ENCODE measurements around the gene HOXA6.

Gene HOXA6

DNA sequence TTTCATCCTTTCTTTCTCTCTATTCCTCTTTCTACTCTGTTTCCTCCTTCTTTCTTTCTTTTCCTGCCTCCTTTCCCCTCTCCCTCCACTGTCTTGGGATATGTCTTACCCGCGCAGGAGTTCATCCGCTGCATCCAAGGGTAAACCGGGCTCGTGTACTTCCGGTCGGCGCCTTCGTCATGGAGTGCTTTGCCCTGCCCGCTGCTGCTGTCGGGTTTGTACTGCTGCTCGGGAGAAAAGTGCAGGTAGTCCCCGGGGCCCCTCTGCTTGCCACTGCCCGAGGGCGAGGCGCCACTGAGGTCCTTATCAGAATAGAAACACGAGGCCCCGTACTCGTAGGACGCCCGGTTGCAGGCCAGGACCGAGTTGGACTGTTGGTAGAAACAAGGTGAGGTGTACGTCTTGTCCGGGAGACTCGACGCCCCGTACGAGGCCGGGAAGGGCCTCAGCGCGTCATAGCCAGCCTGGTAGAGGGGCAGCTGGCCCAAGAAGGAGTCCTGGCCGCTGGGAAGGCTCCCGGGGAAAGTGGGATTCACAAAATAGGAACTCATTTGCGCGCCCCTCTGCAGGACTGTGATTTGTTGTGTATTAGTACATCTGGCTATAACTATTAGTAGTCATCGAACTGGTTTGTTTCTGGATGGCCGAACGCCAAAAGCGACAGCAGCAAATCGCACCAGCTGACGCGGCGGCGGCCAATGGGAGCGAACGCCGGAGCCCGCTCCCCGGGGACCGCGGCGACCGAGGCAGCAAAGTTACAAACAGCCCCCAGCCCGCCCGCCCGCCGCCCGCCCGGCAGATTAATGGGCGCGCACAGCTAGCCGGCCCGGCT, at the start of gene HOXA6:
TSS of gene HOXA6 (minus strand) at position 576 of the 832 bp plus-strand sequence. CDS start at position 551, 25 bp downstream.
- peak in 1 of 2 experiments; percentile 23 for DNase-seq

DNA sequence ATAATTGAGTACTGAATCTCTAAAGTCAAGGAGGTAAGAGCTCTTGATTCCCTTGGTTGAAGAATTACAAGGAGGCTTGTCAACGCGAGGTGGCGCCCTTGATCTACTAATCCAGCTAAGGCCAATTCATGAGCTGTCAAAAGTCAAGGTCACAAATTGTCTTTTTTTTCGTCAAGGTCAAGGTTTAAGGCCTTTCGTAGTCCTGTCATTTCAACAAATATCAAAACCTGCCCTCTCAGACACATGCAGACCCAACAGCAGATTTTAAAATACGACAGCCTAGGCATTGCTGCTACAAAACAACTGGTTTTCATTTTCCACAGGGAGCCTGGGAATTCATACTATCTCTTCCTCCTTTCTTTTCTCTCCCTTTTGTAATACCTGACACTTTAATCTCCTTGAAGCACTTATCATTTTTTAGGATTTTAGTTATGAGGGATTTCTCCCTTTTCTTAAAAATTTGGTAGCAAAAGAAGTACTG, 48.8 kb upstream of the HOXA6 start:
- peak; percentile 48 to 72 for DNase-seq

GRCh38 chr7:27194686-27195379, 47.3 kb upstream of the HOXA6 start:
- DNase-seq = no peak

DNA sequence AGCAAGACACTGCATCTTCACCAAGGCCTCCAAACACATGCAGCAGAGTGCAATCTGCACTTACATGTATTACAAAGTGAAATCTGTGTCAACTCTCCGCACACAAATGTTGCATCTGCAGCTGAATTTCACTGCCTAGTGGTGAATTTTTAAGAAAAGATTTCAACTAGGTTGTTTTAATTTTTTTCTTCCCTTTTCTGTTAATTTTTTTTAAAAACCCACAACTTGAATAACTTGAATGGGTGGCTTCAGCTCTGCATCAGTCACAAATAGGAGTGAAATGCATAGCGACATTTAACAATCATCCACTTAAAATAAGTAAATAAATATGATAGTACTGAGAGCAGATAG, 46.4 kb upstream of the HOXA6 start:
- DNase-seq = no peak

DNA sequence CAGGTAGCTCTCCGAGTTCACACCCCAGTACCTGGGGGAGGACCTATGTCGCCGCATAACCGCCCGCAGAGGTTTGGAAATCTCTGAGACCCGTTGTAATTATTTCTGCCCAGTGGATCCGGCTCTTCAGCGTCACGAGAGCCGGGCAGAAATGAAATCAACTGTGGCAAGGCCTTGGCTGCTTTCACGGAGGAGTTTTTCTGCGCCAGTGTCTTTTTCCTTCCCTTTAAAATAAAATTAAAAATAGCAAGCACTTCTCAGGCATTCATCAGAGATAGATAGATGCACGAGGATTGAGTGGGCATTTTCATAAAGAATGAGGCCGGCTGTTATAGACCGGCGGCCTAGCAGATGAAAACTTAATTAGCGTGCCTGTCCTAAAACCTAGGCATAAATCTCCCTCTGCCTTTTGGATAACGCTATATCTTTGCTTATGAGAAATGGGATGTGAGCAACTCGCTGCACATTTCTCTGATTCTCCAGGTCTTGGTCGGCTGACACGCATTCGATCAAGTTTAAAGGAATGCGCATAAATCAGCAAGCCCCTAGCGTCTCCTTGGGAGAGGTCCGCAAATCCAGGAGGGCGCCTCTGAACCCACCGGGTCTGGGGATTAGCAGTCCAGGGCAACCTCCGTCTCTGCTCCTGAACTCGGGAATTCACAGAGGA, 45.9 kb upstream of the HOXA6 start:
- DNase-seq = no peak

DNA sequence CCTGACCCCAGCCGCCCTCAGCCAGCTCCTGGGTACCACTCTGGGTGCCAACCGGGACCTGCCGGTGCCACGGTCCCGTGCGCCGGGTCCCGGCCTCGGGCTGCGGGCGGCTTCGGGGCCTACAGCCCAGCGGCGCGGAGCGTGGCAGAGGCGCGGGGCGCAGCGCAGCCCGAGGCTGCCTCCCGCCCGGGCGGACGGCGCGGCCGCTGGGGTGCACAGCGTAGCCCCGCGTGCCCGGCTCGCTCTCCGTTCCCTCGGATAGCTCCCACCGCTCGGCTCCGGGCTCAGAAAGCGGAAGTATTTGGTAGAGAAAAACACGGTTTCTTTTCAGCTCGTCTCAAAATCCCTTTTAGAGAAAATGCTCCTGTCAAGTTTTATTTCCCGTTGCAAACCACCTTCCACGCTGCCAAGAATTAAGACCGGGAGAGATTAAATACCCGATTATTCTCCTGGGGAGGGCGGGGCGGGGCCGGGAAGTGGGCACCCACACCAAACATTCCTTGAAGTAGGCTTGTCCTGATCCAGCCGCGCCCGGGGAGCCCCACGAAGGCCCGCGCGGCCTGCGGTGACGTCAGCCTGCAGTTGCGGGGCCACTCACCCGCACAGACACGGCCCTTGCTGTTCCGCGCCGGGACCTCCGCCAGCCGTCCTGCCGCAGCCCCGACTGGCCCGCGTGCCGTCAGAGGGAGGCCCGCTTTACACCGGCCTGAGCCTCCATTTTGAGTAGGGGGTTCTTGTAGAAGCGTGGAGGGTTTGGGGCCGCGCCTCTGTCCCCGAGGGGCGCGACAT, 45.2 kb upstream of the HOXA6 start:
- DNase-seq = no peak

- DNase-seq = no peak
These were observed 44.4 kb upstream of the HOXA6 start for GRCh38 chr7:27191833-27192545.

GRCh38 chr7:27191161-27191731, 43.7 kb upstream of the HOXA6 start:
- no peak for DNase-seq

DNA sequence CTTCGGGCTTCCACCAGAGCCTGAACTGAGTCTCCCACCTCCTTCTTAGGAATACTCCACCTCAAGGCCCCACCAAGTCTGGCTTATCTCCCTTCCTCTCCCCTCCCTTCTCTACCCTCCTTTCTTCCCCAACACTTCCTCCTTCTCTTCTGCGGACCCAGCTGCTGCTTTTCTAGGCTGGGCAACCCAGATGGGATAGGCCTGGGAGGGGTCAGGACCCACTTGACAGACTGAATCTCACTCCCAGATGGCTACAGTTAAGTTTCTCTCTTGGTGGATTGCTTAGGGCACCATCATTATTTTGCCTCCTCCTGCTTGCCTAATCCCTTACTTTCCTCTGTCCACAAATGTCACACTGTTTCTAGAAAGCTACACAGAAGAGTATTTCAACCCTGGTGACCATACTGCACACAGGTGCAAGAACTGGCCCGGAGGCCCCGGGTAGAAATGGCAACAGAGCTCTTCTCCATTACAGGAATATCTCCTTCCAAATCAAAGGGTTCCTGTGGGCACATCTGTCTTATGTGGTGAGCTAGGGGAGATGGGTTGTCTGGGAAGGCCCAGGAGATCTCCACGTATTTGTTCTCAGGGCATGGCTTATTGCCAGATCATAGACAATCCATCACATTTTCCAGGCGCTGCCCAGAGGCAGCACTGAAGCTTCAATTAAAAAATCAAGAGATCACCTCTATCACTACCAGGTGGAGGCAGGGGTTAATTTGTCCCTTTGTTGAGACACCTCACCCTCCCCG, 42.6 kb upstream of the HOXA6 start:
- peak; percentile 80 to 89 for DNase-seq

DNA sequence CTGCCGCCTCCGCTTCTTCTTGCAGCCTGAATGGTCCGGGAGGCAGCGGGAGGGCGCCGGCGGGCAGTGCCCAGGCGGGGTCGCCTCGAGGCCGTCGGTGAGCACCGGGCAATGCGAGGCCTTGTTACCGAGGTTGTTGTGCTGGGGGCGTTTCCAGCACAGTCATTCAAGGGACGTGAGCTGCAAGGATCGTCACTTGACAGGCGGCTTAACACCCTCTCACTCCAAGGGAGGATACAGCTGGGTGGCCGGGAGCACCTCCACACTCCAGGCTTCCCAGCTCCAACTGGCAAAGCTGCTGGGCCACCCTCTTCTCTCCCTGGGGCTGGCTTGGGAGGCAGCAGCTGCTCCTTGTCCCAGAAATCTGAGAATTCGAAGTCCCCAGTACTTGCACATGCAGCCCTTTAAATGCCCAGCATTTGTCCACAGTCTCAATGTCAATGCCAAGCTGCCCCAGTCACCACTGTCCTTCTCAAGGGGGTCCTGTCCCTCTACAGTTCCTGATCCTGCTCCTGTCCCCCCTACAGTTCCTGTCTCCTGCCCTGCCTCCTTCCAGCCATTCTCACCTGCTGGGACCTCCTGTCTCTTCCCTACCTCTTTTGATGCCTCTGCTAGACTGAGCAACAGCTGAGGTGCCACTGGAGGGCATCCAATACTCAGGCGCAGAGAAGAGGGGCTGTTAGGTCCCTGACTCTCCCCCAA, 41.9 kb upstream of the HOXA6 start:
- no peak for DNase-seq

DNA sequence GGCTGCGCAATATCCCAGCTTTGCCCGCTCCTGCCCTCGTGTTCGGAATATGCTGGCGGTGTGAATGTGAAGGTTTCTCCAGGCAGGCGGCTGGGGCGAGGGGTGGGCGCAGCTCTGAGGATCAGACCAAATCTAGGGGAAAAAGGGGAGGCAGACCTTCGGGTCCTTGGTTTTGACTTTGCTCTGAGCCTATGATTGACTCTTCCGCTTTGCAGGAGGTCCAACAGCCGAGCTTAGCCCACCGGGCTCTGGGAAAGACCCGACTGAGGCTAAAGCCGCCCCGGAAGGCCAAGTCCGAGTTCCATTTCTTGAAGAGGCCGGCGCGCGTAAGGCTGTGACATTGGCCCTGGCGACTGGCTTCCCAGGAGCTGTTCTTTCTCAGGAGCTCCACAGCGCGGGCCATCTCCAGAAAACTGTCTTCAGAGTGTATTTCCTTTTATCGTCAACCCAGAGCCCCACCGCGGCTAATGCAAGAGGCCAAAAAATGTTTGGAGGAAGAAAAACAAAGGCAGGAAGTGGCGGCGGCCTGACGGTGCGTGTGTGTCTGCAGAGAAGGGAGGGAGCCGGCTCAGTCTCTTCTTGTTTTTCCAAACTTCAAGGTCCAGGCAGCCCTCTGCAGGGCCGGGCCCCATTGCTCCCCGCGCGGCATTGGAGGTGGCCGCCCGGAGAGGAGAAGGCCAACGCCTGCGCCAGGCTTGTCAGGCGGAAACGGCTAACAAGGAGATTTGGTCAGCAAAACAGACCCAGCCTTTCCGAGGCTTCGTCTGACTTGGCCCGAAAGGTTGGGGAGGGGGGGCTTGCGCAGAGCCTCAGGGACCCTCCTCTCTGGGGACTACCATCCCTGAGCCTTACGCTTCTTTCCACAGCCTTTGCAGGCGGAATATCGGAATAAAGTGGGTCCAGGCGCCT, 41.1 kb upstream of the HOXA6 start:
- DNase-seq = no peak

DNA sequence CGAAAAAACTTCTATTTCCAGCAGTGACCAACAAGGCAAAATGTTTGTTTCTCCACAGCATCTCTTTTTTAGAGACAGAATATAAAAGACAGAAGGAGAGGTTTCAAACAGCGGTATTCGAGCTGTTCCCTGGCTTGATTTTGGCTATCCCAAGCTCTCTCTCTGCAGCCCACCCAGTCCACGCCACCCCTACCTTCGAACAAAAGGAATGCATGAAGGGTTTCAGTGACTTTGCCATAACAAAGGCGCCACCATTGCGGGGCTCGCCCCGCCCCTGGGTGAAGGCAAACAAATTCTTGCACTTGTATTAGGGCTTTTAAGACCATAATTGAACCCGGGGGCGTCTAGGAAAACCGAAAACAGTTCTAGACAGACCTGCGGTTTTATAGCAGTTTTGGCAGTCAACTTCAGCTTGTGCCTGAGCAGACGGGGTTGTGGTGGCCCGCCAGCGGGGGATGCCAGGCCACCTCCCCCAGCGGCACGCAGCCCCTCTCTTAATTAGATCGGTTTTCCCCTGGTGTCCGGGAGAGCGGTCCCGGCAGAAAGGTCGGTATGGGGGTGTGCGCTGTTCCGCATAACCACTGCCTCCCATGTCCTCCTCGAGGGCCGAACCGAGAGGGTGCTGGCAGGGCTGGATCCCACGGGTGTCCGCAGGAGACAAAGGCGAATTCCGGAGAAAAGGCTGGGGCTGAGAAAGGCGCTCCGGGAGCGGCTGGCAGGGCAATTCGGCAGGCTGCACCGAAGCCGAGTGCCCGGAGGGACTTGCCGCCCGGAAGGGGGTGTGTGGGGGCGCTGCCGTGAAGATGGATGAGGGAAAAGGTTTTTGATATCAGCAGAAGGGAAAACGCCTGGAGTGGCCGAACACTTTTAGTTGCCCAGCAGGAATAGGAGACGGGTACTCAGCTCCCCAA, 40.2 kb upstream of the HOXA6 start:
- no peak for DNase-seq

DNA sequence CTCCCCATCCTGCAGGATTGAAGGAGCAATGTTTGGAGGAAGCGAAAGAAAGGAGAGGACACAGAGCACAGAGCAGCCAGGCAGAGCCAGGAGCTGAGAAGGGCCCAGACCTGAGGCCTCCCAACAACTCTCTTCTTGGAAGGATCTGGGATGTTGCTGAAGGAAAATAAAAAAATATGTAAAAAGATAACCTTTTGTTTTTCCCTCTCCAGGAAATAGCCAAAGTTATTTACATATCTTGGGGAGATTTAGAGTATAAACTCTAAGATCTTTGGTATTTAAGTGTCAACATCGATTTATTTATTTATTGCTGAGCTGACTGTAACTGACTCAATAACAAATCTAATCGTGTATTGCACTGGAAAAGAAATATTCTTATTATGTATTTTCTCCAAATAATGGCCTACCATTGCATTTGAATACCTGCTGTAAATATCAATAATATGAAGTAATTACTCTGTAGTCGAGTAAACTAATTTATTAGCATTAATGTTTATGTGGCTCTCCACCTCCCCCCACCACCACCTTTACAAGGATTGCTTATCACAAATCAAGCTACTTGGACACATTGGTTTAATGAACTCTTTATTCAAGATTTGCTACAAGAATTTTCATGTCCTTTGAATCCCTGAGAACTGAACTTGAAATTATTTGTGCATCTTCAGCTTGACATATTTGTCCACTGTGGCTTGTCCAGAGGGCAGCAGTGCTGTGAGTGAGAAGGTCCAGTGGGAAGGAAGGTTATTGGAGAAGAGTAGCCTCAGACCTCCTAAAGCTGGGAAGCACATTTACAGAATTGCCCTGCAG, 39.3 kb upstream of the HOXA6 start:
- DNase-seq = no peak

- no peak for DNase-seq
These were observed 38.5 kb upstream of the HOXA6 start for GRCh38 chr7:27185854-27186667.

- peak in 1 of 2 experiments; percentile 55 for DNase-seq
These were observed 37.7 kb upstream of the HOXA6 start, which contains the start of gene HOXA11 for GRCh38 chr7:27185013-27185853. Gene HOXA11 (minus strand): TSS chr7:27185232. CDS start chr7:27185144, 88 bp downstream.

Measured in NCI-H524 (cell line).